Loucy (cell line): ENCODE results near the gene PDIA4.

Experiments
- H2AFZ ChIP-seq: fragments of 200-600 bp; sonication (generic); 2 replicates; pipeline ENCODE4 v1.6.0; 2016; ENCODE audit warnings: antibody characterized with exemption, mild to moderate bottlenecking, low read length, moderate library complexity
- H3F3A ChIP-seq: fragments of 200-600 bp; 2 replicates; pipeline ENCODE4 v1.6.0; 2016; ENCODE audit warnings: antibody characterized with exemption, low read depth, mild to moderate bottlenecking
- H3K27me3 ChIP-seq: fragments of 200-600 bp; sonication (generic); 2 replicates; pipeline ENCODE4 v1.6.1; 2014; ENCODE audit warnings: low read length, mild to moderate bottlenecking; ENCODE audit not compliant: insufficient read depth, poor library complexity, severe bottlenecking
- H3K36me3 ChIP-seq: fragments of 200-600 bp; sonication (generic); 2 replicates; pipeline ENCODE4 v1.6.1; 2016; ENCODE audit warnings: low read length; ENCODE audit not compliant: insufficient read depth
- H3K4me1 ChIP-seq: fragments of 200-600 bp; sonication (generic); 2 replicates; pipeline ENCODE4 v1.5.1; 2014; ENCODE audit warnings: low read length, mild to moderate bottlenecking; ENCODE audit not compliant: insufficient read depth, poor library complexity, severe bottlenecking
- H3K4me2 ChIP-seq: fragments of 200-600 bp; sonication (generic); 2 replicates; pipeline ENCODE4 v1.6.0; 2014; ENCODE audit warnings: antibody characterized with exemption, low read length, low read depth, mild to moderate bottlenecking; ENCODE audit not compliant: poor library complexity, severe bottlenecking
- H3K4me3 ChIP-seq: fragments of 200-600 bp; sonication (generic); 2 replicates; pipeline ENCODE4 v1.5.1; 2014; ENCODE audit warnings: low read length, mild to moderate bottlenecking, mixed read lengths; ENCODE audit not compliant: poor library complexity, severe bottlenecking
- H3K79me2 ChIP-seq: fragments of 200-600 bp; sonication (generic); 2 replicates; pipeline ENCODE4 v1.6.1; 2014; ENCODE audit warnings: low read length; ENCODE audit not compliant: insufficient read depth
- H3K9ac ChIP-seq: fragments of 200-600 bp; sonication (generic); 2 replicates; pipeline ENCODE4 v1.6.0; 2014; ENCODE audit warnings: mild to moderate bottlenecking, low read depth, low read length, moderate library complexity; ENCODE audit not compliant: poor library complexity, severe bottlenecking
- H3K9me2 ChIP-seq: fragments of 200-600 bp; sonication (generic); replicated peaks from 2 replicates; pipeline ENCODE4 v1.6.1; 2016; ENCODE audit warnings: low read depth, low read length, mixed read lengths
- H3K9me3 ChIP-seq: fragments of 200-600 bp; sonication (generic); 2 replicates; pipeline ENCODE4 v1.6.1; 2014; ENCODE audit warnings: mild to moderate bottlenecking, antibody characterized with exemption, low read length, low read depth; ENCODE audit not compliant: insufficient read depth
- H4K20me1 ChIP-seq: fragments of 200-600 bp; sonication (generic); 2 replicates; pipeline ENCODE4 v1.6.0; 2014; ENCODE audit warnings: antibody characterized with exemption, low read length, mild to moderate bottlenecking; ENCODE audit not compliant: insufficient read depth, poor library complexity, severe bottlenecking
- EZH2phosphoT487 ChIP-seq: fragments of 200-600 bp; IDR thresholded peaks from 2 replicates; pipeline ENCODE4 v1.6.1; 2018; ENCODE audit warnings: antibody characterized with exemption, mild to moderate bottlenecking, moderate library complexity, borderline replicate concordance
- TF ChIP-seq, protein P1 (sequence below): fragments of 200-600 bp; sonication (generic); conservative IDR thresholded peaks from 2 replicates; pipeline ENCODE4 v1.5.1; 2014; ENCODE audit warnings: mild to moderate bottlenecking, antibody characterized with exemption, low read length

PDIA4 gene, protein sequence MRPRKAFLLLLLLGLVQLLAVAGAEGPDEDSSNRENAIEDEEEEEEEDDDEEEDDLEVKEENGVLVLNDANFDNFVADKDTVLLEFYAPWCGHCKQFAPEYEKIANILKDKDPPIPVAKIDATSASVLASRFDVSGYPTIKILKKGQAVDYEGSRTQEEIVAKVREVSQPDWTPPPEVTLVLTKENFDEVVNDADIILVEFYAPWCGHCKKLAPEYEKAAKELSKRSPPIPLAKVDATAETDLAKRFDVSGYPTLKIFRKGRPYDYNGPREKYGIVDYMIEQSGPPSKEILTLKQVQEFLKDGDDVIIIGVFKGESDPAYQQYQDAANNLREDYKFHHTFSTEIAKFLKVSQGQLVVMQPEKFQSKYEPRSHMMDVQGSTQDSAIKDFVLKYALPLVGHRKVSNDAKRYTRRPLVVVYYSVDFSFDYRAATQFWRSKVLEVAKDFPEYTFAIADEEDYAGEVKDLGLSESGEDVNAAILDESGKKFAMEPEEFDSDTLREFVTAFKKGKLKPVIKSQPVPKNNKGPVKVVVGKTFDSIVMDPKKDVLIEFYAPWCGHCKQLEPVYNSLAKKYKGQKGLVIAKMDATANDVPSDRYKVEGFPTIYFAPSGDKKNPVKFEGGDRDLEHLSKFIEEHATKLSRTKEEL

DNA sequence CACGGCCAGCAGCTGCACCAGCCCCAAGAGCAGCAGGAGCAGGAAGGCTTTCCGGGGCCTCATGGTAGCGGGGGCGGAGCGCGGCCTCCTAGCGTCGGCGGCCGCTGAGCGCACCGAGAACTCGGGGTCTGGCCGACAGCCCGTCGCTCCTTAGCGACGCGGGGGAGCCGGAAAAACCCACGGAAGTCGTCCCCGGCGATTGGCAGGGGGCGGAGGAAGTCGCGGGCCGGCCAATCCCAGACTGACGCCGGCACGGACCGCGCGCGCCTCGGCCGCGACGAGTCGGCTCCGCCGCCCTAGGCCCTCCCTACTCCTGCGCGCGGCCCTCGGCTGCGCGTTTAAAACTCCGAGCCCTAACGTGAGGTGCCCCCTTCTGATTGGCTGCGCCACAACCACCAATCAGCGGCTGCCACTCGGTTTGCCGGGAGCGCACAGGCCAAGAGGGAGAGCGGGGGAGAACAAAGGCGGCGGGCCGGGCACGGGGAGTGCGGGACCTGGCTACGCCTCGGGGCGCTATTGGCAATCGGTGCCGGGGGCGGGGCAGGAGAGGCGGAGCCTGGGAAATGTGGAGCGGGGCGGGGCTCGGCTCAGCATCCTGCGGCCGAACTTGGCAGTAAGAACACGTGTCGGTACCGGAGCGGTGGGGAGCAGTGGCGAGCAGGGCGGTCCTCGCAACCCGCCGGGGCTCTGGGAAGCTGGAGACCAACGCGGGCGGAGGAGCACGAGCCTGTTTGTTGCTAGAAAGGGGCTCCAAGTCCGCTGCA, at the start of gene PDIA4:
Gene PDIA4 (minus strand): TSS at position 160 of the 764 bp plus-strand sequence. CDS start 97 bp downstream, at position 63.
- H3K4me1 ChIP-seq, result peaks cover 42% of the 10 kb centered on the region
- no peaks in the 10 kb centered on the region for H3F3A ChIP-seq
- peak within 1 kb of the TSS; percentile 94 for H3K4me2 ChIP-seq
- peaks cover 4% of the 10 kb centered on the region for H3K27me3 ChIP-seq
- no peak for TF ChIP-seq EZH2phosphoT487
- TF ChIP-seq, protein P1, sequence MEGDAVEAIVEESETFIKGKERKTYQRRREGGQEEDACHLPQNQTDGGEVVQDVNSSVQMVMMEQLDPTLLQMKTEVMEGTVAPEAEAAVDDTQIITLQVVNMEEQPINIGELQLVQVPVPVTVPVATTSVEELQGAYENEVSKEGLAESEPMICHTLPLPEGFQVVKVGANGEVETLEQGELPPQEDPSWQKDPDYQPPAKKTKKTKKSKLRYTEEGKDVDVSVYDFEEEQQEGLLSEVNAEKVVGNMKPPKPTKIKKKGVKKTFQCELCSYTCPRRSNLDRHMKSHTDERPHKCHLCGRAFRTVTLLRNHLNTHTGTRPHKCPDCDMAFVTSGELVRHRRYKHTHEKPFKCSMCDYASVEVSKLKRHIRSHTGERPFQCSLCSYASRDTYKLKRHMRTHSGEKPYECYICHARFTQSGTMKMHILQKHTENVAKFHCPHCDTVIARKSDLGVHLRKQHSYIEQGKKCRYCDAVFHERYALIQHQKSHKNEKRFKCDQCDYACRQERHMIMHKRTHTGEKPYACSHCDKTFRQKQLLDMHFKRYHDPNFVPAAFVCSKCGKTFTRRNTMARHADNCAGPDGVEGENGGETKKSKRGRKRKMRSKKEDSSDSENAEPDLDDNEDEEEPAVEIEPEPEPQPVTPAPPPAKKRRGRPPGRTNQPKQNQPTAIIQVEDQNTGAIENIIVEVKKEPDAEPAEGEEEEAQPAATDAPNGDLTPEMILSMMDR, result no peak
- H2AFZ ChIP-seq, result peak within 1 kb of the TSS; percentile 77
- peaks cover 33% of the 10 kb centered on the region for H4K20me1 ChIP-seq
- H3K9me2 ChIP-seq, result no peaks in the 10 kb centered on the region
- H3K36me3 ChIP-seq, result no peaks in the 10 kb centered on the region
- H3K79me2 ChIP-seq, result peaks cover 46% of the 10 kb centered on the region
- no peaks in the 10 kb centered on the region for H3K9me3 ChIP-seq
- H3K4me3 ChIP-seq, result peak within 1 kb of the TSS; percentile 82
- peak within 1 kb of the TSS; percentile 99 for H3K9ac ChIP-seq

DNA sequence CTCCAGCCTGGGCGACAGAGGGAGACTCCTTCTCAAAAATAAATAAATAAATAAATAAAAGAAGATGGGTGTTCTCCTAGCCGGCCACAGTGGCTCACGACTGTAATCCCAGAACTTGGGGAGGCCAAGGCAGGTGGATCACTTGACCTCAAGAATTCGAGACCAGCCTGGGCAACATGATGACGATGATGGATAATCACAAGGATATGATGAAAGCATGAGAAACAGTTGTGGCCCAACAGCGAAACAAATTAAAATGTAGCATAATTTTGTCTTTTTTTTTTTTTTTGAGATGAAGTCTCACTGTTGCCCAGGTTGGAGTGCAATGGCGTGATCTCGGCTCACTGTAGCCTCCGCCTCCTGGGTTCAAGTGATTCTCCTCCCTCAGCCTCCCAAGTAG, 49.3 kb upstream of the PDIA4 start:
- no peaks in the 10 kb centered on the region for H4K20me1 ChIP-seq
- no peak overlapping the region for H2AFZ ChIP-seq
- no peaks in the 10 kb centered on the region for H3K9me2 ChIP-seq
- H3K79me2 ChIP-seq, result no peaks in the 10 kb centered on the region
- H3K4me2 ChIP-seq, result no peak overlapping the region
- H3K36me3 ChIP-seq, result 0 out of 2 replicates have a peak, but pooled peaks cover under 1% of the 10 kb centered on the region
- TF ChIP-seq EZH2phosphoT487, result no peak
- TF ChIP-seq, protein P1, result no peak
- H3K4me1 ChIP-seq, result no peaks in the 10 kb centered on the region
- no peaks in the 10 kb centered on the region for H3K27me3 ChIP-seq
- no peak overlapping the region for H3K9ac ChIP-seq
- no peak overlapping the region for H3K4me3 ChIP-seq
- H3F3A ChIP-seq, result no peaks in the 10 kb centered on the region
- no peaks in the 10 kb centered on the region for H3K9me3 ChIP-seq

DNA sequence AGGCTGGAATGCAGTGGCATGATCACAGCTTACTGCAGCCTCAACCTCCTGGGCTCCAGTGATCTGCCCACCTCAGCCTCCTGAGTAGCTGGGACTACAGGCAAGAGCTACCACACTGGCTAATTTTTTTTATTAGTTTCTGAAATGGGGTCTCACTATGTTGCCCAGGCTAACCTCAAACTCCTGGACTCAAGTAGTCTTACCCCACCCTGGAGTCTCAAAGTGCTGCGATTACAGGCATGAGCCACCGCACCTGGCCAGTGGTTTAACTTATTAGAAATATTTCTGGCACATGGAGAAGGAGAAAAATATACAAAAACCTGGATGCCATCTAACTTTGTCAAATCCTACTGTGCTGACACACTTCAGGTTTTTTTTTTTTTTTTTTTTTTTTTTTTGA, 47.0 kb upstream of the PDIA4 start:
- Histone ChIP-seq H2AFZ (no peak overlapping the region), H3K9me2 (no peaks in the 10 kb centered on the region), H3K27me3 (no peaks in the 10 kb centered on the region), H3F3A (no peaks in the 10 kb centered on the region), H3K79me2 (no peaks in the 10 kb centered on the region), H3K4me3 (no peak overlapping the region), H3K4me1 (no peaks in the 10 kb centered on the region), H4K20me1 (no peaks in the 10 kb centered on the region), H3K36me3 (peaks cover 8% of the 10 kb centered on the region; the same call in 1 of the 2 replicates), H3K9me3 (no peaks in the 10 kb centered on the region), H3K4me2 (no peak overlapping the region), H3K9ac (no peak overlapping the region)
- TF ChIP-seq EZH2phosphoT487, result no peak
- TF ChIP-seq, protein P1, result no peak
